ENCODE results near the gene RAB7B. TPM values are rescaled to one million over a fixed set of nuclear protein-coding genes. Genes with fewer than 3 reads are reported as not detected.

Gene RAB7B
- total and polyA plus RNA-seq, 4 donors = 0.08 to 0.89 (median 0.20) TPM; not detected in 1

GRCh38 chr1:205971082-205971481 is 32.1 kb downstream of the RAB7B start:
- no peaks in the 10 kb centered on the region for H3K4me1 ChIP-seq (ENCODE audit: control insufficient read depth in 4 of 4, insufficient read depth in 4 of 4, low read length in 3 of 4)
- no peaks in the 10 kb centered on the region for H3K27me3 ChIP-seq (ENCODE audit: control insufficient read depth in 4 of 4, insufficient read depth in 4 of 4, low read length in 3 of 4)
- no peak overlapping the region for H3K9ac ChIP-seq (ENCODE audit: low read depth in 1 of 2, low read length in 2 of 2)
- H3K4me3 ChIP-seq (ENCODE audit: low read depth in 1 of 3, low read length in 3 of 3) = no peak overlapping the region
- WGBS = 79% methylated on average over 4 of the region's 4 CpGs
- no peak overlapping the region for H3K27ac ChIP-seq (ENCODE audit: low read depth in 1 of 2, low read length in 2 of 2)
- no peak for DNase-seq (ENCODE audit: low spot score)
- TF ChIP-seq HNF4A (conservative IDR thresholded peaks at IDR 0.05) (no peak), RXRA (IDR thresholded peaks at IDR 0.05) (no peak), SP1 (IDR thresholded peaks at IDR 0.05) (no peak), FOXA1 (IDR thresholded peaks at IDR 0.05) (no peak), TAF1 (conservative IDR thresholded peaks at IDR 0.05) (no peak), HNF4G (IDR thresholded peaks at IDR 0.05) (no peak), YY1 (IDR thresholded peaks at IDR 0.05) (no peak), JUND (IDR thresholded peaks at IDR 0.05) (no peak), GABPA (IDR thresholded peaks at IDR 0.05 in 1 of 2, conservative IDR thresholded peaks at IDR 0.05 in 1 of 2) (no peak), RAD21 (IDR thresholded peaks at IDR 0.05) (no peak), EGR1 (IDR thresholded peaks at IDR 0.05; ENCODE audit: low read depth in 2 of 2) (no peak), FOXA2 (IDR thresholded peaks at IDR 0.05) (no peak)
- TF ChIP-seq, protein P1, sequence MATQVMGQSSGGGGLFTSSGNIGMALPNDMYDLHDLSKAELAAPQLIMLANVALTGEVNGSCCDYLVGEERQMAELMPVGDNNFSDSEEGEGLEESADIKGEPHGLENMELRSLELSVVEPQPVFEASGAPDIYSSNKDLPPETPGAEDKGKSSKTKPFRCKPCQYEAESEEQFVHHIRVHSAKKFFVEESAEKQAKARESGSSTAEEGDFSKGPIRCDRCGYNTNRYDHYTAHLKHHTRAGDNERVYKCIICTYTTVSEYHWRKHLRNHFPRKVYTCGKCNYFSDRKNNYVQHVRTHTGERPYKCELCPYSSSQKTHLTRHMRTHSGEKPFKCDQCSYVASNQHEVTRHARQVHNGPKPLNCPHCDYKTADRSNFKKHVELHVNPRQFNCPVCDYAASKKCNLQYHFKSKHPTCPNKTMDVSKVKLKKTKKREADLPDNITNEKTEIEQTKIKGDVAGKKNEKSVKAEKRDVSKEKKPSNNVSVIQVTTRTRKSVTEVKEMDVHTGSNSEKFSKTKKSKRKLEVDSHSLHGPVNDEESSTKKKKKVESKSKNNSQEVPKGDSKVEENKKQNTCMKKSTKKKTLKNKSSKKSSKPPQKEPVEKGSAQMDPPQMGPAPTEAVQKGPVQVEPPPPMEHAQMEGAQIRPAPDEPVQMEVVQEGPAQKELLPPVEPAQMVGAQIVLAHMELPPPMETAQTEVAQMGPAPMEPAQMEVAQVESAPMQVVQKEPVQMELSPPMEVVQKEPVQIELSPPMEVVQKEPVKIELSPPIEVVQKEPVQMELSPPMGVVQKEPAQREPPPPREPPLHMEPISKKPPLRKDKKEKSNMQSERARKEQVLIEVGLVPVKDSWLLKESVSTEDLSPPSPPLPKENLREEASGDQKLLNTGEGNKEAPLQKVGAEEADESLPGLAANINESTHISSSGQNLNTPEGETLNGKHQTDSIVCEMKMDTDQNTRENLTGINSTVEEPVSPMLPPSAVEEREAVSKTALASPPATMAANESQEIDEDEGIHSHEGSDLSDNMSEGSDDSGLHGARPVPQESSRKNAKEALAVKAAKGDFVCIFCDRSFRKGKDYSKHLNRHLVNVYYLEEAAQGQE (IDR thresholded peaks at IDR 0.05) = no peak
- TF ChIP-seq, protein P2, sequence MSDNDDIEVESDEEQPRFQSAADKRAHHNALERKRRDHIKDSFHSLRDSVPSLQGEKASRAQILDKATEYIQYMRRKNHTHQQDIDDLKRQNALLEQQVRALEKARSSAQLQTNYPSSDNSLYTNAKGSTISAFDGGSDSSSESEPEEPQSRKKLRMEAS (IDR thresholded peaks at IDR 0.05) = no peak
- TF ChIP-seq, protein P3, sequence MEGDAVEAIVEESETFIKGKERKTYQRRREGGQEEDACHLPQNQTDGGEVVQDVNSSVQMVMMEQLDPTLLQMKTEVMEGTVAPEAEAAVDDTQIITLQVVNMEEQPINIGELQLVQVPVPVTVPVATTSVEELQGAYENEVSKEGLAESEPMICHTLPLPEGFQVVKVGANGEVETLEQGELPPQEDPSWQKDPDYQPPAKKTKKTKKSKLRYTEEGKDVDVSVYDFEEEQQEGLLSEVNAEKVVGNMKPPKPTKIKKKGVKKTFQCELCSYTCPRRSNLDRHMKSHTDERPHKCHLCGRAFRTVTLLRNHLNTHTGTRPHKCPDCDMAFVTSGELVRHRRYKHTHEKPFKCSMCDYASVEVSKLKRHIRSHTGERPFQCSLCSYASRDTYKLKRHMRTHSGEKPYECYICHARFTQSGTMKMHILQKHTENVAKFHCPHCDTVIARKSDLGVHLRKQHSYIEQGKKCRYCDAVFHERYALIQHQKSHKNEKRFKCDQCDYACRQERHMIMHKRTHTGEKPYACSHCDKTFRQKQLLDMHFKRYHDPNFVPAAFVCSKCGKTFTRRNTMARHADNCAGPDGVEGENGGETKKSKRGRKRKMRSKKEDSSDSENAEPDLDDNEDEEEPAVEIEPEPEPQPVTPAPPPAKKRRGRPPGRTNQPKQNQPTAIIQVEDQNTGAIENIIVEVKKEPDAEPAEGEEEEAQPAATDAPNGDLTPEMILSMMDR (IDR thresholded peaks at IDR 0.05; ENCODE audit: low read depth, low read length, missing input control) = no peak
- TF ChIP-seq, protein P4, sequence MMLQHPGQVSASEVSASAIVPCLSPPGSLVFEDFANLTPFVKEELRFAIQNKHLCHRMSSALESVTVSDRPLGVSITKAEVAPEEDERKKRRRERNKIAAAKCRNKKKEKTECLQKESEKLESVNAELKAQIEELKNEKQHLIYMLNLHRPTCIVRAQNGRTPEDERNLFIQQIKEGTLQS (IDR thresholded peaks at IDR 0.05) = no peak
- no peaks in the 10 kb centered on the region for H3K36me3 ChIP-seq (ENCODE audit: control insufficient read depth in 4 of 4, insufficient read depth in 3 of 4, low read depth in 1 of 4, low read length in 3 of 4)
- no peaks in the 10 kb centered on the region for H3K9me3 ChIP-seq (ENCODE audit: control insufficient read depth in 4 of 4, low read length in 3 of 4)

DNA sequence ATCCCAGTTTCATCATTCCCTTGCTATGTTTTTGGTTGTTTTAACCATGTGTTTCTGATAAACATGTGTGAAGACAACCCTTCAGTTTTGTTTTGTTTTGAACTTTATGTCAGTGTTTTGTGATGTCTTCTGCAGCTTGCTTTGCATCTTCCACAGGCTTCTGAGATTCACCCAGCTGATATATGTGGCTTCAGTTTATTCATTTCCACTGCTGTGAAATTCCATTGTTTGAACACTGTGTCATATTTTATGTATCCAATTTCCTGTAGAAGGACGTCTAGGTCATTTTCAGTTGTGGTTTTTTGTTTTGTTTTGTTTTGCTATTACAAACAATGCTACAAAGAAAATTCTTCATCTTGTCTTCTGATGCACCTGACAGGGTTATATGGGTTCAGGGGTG is 32.7 kb downstream of the RAB7B start:
- H3K9ac ChIP-seq (ENCODE audit: low read depth in 1 of 2, low read length in 2 of 2) = no peak overlapping the region
- no peaks in the 10 kb centered on the region for H3K9me3 ChIP-seq (ENCODE audit: control insufficient read depth in 4 of 4, low read length in 3 of 4)
- no peak overlapping the region for H3K4me3 ChIP-seq (ENCODE audit: low read depth in 1 of 3, low read length in 3 of 3)
- H3K4me1 ChIP-seq (ENCODE audit: control insufficient read depth in 4 of 4, insufficient read depth in 4 of 4, low read length in 3 of 4) = no peaks in the 10 kb centered on the region
- no peak for DNase-seq (ENCODE audit: low spot score)
- H3K27me3 ChIP-seq (ENCODE audit: control insufficient read depth in 4 of 4, insufficient read depth in 4 of 4, low read length in 3 of 4) = no peaks in the 10 kb centered on the region
- 53% methylated on average over 1 of the region's 1 CpG for WGBS
- H3K36me3 ChIP-seq (ENCODE audit: control insufficient read depth in 4 of 4, insufficient read depth in 3 of 4, low read depth in 1 of 4, low read length in 3 of 4) = no peaks in the 10 kb centered on the region
- H3K27ac ChIP-seq (ENCODE audit: low read depth in 1 of 2, low read length in 2 of 2) = no peak overlapping the region
- no peak for TF ChIP-seq YY1 (IDR thresholded peaks at IDR 0.05)
- TF ChIP-seq FOXA1 (IDR thresholded peaks at IDR 0.05) = no peak
- no peak for TF ChIP-seq RAD21 (IDR thresholded peaks at IDR 0.05)
- no peak for TF ChIP-seq GABPA (IDR thresholded peaks at IDR 0.05 in 1 of 2, conservative IDR thresholded peaks at IDR 0.05 in 1 of 2)
- TF ChIP-seq, protein P1 (IDR thresholded peaks at IDR 0.05) = no peak
- TF ChIP-seq, protein P3 (IDR thresholded peaks at IDR 0.05; ENCODE audit: low read depth, low read length, missing input control) = no peak
- TF ChIP-seq, protein P2 (IDR thresholded peaks at IDR 0.05) = no peak
- TF ChIP-seq, protein P4 (IDR thresholded peaks at IDR 0.05) = no peak
- TF ChIP-seq EGR1 (IDR thresholded peaks at IDR 0.05; ENCODE audit: low read depth in 2 of 2) = no peak
- no peak for TF ChIP-seq HNF4A (conservative IDR thresholded peaks at IDR 0.05)
- no peak for TF ChIP-seq RXRA (IDR thresholded peaks at IDR 0.05)
- no peak for TF ChIP-seq FOXA2 (IDR thresholded peaks at IDR 0.05)
